Stomach (tissue), 9 donors: ENCODE data around the gene MKNK2. TPM values are rescaled to one million over a fixed set of nuclear protein-coding genes. Genes with fewer than 3 reads are reported as not detected.

Source experiments
- DNase-seq, 2 donors: peaks; one replicate each; pipeline versions ENCODE4 v3.0.0 to v3.0.0-alpha.2; 2013 to 2019
- H3K27ac ChIP-seq, 5 donors: fragments of 200-600 bp in 4 of 5; sonication (generic) in 4 of 5; one replicate each; pipeline ENCODE4 v1.5.1; 2013 to 2019; ENCODE audit warnings: mild to moderate bottlenecking in 1 of 5, moderate library complexity in 1 of 5
- H3K27me3 ChIP-seq, 3 donors: fragments of 200-600 bp; sonication (generic); one replicate each; pipeline ENCODE4 v1.5.1; 2017 to 2019; ENCODE audit warnings: mixed run types in 1 of 3
- H3K36me3 ChIP-seq, 4 donors: fragments of 200-600 bp; sonication (generic); 1 replicate in 3 of 4; 2 replicates in 1 of 4; pipeline ENCODE4 v1.5.1; 2016 to 2019
- H3K4me1 ChIP-seq, 4 donors: fragments of 200-600 bp; sonication (generic); one replicate each; pipeline ENCODE4 v1.5.1; 2016 to 2019
- H3K4me3 ChIP-seq, 4 donors: fragments of 200-600 bp; sonication (generic) in 3 of 4; one replicate each; pipeline ENCODE4 v1.5.1; 2016 to 2019; ENCODE audit warnings: mild to moderate bottlenecking in 1 of 4
- H3K9me3 ChIP-seq, 4 donors: fragments of 200-600 bp; sonication (generic); one replicate each; pipeline ENCODE4 v1.5.1; 2016 to 2019
- EP300 ChIP-seq: sonication (generic); formaldehyde crosslinking; IDR thresholded peaks from one replicate; pipeline ENCODE4 v1.6.1; 2017; ENCODE audit warnings: antibody characterized with exemption
- POLR2A ChIP-seq, 4 donors: fragments of 450-650 bp; IDR thresholded peaks; one replicate each; pipeline ENCODE4 v1.6.1; 2016; ENCODE audit warnings: antibody characterized with exemption in 4 of 4, control low read depth in 2 of 4, mild to moderate bottlenecking in 1 of 4, moderate library complexity in 1 of 4
- POLR2AphosphoS5 ChIP-seq, 3 donors: sonication (generic); formaldehyde crosslinking; IDR thresholded peaks; one replicate each; pipeline ENCODE4 v1.6.1; 2016; ENCODE audit warnings: antibody characterized with exemption in 3 of 3
- WGBS, 5 donors: extraction: QIAGEN DNeasy Blood & Tissue Kit in 3 of 5; methylation state at CpG; one replicate each; pipeline versions ENCODE4 v1.1.5 to v1.1.7; 2013 to 2018; 5-methylcytosine and 5-hydroxymethylcytosine counted together
- intact Hi-C: fragments of 100-400 bp; cut with DNase I; formaldehyde crosslinking; loops from one replicate; pipeline ENCODE4 v1.15.1; 2023; ENCODE audit warnings: low total_unique reads
- polyA plus RNA-seq, 3 donors: library from polyadenylated mRNA; stranded (reverse); fragments of 200-250 nt; gene quantifications; one replicate each; pipeline ENCODE4 v1.2.3, GENCODE V29; 2013
- total RNA-seq, 5 donors: library from RNA; depleted of rRNA; stranded (reverse); fragments of >200 nt; gene quantifications; one replicate each; pipeline versions ENCODE4 v1.1.0 to v1.2.3, GENCODE V29; 2014 to 2016
- TF ChIP-seq, protein P1 (sequence below), 7 experiments: fragments of 450-650 bp in 4 of 7; fragments of 200-600 bp in 3 of 7; sonication (generic) in 3 of 7; IDR thresholded peaks; one replicate each; pipeline ENCODE4 v1.5.1; 2016 to 2019; ENCODE audit warnings: antibody characterized with exemption in 7 of 7, control low read depth in 2 of 7, mild to moderate bottlenecking in 1 of 7
- donor health status: healthy with polysubstance abuse.
- donor health status: Bipolar disorder and iron deficiency.
- donor health status: healthy.

Gene MKNK2
- total and polyA plus RNA-seq, 8 donors, result 38.7 to 192 (median 113) TPM

DNA sequence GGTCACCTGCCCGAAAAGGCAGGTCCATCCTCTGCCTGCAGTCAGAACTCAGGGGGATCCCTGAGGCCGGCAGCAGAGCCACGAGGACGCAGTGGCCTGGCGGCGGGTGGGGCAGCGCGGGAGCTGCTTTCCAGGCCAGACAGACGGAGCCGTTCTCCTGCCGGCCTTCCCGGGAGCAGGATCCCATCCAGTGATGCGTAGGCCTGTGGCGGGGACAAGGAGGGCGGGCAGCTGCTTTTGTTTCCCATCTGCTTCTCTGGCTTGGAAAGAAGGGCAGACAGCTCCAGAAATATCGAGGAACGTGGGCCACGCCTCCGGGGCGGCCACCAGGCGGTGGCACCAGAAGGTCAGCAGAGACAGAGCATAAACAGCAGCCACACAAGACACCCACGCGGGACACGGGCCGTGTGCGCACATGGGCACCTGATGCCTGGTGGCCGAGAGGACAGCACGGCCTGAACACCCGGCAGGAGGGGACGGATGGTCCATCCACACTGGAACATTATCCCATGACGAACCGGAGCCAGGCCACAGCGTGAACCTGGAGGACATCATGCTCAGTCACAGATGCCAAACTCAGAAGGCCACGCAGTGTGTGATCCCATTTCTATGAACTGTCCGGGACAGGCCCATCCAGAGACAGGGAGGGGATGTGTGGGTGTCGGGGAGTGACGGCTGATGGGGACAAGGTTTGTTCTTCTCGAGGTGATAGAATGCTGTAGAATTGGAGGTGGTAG is 13.9 kb upstream of the MKNK2 start:
- H3K27me3 ChIP-seq, result no peaks in the 10 kb centered on the region
- 37 to 58% (median 45%) methylated on average over 24 to 38 of the region's 38 CpGs for WGBS, 5 donors
- H3K36me3 ChIP-seq, result no peaks in the 10 kb centered on the region
- H3K9me3 ChIP-seq, result no peaks in the 10 kb centered on the region
- TF ChIP-seq POLR2AphosphoS5 (IDR thresholded peaks at IDR 0.05) (no peak), POLR2A (IDR thresholded peaks at IDR 0.05) (no peak), EP300 (peak; percentile 93)
- TF ChIP-seq, protein P1, sequence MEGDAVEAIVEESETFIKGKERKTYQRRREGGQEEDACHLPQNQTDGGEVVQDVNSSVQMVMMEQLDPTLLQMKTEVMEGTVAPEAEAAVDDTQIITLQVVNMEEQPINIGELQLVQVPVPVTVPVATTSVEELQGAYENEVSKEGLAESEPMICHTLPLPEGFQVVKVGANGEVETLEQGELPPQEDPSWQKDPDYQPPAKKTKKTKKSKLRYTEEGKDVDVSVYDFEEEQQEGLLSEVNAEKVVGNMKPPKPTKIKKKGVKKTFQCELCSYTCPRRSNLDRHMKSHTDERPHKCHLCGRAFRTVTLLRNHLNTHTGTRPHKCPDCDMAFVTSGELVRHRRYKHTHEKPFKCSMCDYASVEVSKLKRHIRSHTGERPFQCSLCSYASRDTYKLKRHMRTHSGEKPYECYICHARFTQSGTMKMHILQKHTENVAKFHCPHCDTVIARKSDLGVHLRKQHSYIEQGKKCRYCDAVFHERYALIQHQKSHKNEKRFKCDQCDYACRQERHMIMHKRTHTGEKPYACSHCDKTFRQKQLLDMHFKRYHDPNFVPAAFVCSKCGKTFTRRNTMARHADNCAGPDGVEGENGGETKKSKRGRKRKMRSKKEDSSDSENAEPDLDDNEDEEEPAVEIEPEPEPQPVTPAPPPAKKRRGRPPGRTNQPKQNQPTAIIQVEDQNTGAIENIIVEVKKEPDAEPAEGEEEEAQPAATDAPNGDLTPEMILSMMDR (IDR thresholded peaks at IDR 0.05), result peak in 1 of 7 experiments; percentile 33
- peak in 1 of 2 donors; percentile 57 for DNase-seq
- peak overlapping the region; percentile 50 to 82 (median 73) for H3K27ac ChIP-seq
- intact Hi-C loops, result no loop called here
- peak overlapping the region in 1 of 4 donors; percentile 11 for H3K4me3 ChIP-seq
- peaks cover 42 to 67% (median 52%) of the 10 kb centered on the region in 4 donors for H3K4me1 ChIP-seq

DNA sequence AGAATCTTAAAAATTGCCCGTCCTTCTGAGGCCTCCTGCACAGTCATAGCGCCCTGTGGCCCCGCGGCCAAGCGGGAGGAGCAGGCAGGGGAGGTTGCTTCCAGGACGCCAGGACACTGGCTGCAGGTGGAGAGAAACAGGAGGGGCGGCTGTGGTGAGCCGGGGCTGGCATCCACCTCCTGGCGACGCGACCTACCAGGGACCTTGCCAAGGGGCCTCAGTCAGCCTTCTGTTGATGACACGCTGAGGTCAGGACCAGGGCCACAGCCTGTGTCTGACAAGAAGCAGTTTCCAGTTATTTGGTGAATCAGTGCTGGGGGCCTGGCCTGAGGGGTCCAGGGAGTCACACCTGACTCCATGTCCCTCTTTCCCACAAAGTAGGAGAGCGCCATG is 13.3 kb upstream of the MKNK2 start:
- TF ChIP-seq POLR2A (IDR thresholded peaks at IDR 0.05) (no peak), POLR2AphosphoS5 (IDR thresholded peaks at IDR 0.05) (no peak), EP300 (no peak)
- TF ChIP-seq, protein P1 (IDR thresholded peaks at IDR 0.05), result no peak
- 49 to 63% (median 54%) methylated on average over 12 to 13 of the region's 13 CpGs for WGBS, 5 donors
- Histone ChIP-seq H3K27me3 (no peaks in the 10 kb centered on the region), H3K9me3 (no peaks in the 10 kb centered on the region), H3K4me3 (no peak overlapping the region), H3K27ac (peak overlapping the region; percentile 50 to 82 (median 73)), H3K4me1 (peaks cover 46 to 67% (median 53%) of the 10 kb centered on the region in 4 donors), H3K36me3 (no peaks in the 10 kb centered on the region)
- intact Hi-C loops, result no loop called here
- DNase-seq, result peak in 1 of 2 donors; percentile 30

DNA sequence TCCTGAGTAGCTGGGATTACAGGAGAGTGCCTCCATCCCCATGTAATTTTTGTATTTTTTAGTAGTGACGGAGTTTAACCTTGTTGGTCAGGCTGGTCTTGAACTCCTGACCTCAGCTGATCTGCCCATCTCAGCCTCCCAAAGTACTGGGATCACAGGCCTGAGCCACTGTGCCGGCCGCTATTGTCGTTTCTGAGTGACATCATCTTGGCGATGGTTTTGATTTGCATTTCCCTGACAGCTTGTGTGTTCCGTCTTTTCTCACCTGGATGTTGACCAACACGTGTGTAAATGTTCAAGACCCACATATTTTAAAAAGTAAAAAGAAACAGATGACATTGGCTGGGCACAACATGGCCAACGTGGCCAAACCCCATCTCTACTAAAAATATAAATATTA is 12.8 kb upstream of the MKNK2 start:
- DNase-seq, result no peak
- TF ChIP-seq, protein P1 (IDR thresholded peaks at IDR 0.05), result no peak
- no peak for TF ChIP-seq EP300
- TF ChIP-seq POLR2AphosphoS5 (IDR thresholded peaks at IDR 0.05), result no peak
- no peak for TF ChIP-seq POLR2A (IDR thresholded peaks at IDR 0.05)
- H3K4me1 ChIP-seq, result peaks cover 47 to 67% (median 54%) of the 10 kb centered on the region in 4 donors
- no peaks in the 10 kb centered on the region for H3K9me3 ChIP-seq
- H3K36me3 ChIP-seq, result no peaks in the 10 kb centered on the region
- WGBS, 5 donors, result 75 to 88% (median 84%) methylated on average over 8 of the region's 8 CpGs
- intact Hi-C loops, result no loop called here
- no peak overlapping the region for H3K4me3 ChIP-seq
- no peaks in the 10 kb centered on the region for H3K27me3 ChIP-seq
- peak overlapping the region in 3 of 5 donors; percentile 69 to 82 (median 73) for H3K27ac ChIP-seq

DNA sequence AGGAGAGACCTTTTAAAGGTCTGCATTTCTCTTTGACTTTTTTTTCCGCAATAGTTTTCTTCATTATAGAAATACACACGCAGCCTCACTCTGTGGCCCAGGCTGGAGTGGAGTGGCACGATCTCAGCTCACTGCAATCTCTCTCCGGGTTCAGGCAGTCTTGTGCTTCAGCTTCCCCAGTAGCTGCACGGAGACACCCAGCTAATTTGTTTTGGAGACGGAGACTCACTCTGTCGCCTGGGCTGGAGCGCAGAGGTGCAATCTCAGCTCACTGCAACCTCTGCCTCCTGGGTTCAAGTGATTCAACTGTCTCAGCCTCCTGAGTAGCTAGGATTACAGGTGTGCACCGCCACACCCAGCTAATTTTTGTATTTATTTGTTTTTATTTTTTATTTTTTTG is 11.7 kb upstream of the MKNK2 start:
- Histone ChIP-seq H3K4me3 (no peak overlapping the region), H3K27me3 (no peaks in the 10 kb centered on the region), H3K4me1 (peaks cover 55 to 76% (median 65%) of the 10 kb centered on the region in 4 donors), H3K9me3 (no peaks in the 10 kb centered on the region), H3K36me3 (no peaks in the 10 kb centered on the region), H3K27ac (peak overlapping the region in 2 of 5 donors; percentile 100)
- no peak for DNase-seq
- intact Hi-C loops, result no loop called here
- 86 to 92% (median 89%) methylated on average over 9 of the region's 9 CpGs for WGBS, 5 donors
- TF ChIP-seq POLR2A (IDR thresholded peaks at IDR 0.05) (no peak), EP300 (no peak), POLR2AphosphoS5 (IDR thresholded peaks at IDR 0.05) (no peak)
- TF ChIP-seq, protein P1 (IDR thresholded peaks at IDR 0.05), result no peak
